IMR-90 (cell line): ENCODE results near the gene FTL. TPM values are rescaled to one million over a fixed set of nuclear protein-coding genes. Genes with fewer than 3 reads are reported as not detected.
A peak's percentile ranks its signal among the peaks of the same experiment; 100 is the strongest.

Experiments used
- ATAC-seq: fragments of 200-7000 bp; cut with Tn5 transposase; 2 replicates; pipeline ENCODE4 v1.9.1; 2020; ENCODE audit warnings: low read depth, mild to moderate bottlenecking, moderate library complexity
- BruUV-seq: library from RNA; stranded (reverse); fragments of 400-500 nt; replicated peaks from 2 replicates; lab custom pipeline; 2021; lab: Mats Ljungman, UMichigan
- CTCF ChIA-PET: fragments of 300-600 bp; formaldehyde crosslinking; extraction: SDS; loops from one replicate; lab custom pipeline; 2021; ENCODE audit warnings: antibody characterized with exemption; lab: Yijun Ruan, JAX
- POLR2A ChIA-PET: fragments of 300-600 bp; sonication (Branson Sonifier 250); formaldehyde crosslinking; loops from one replicate; lab custom pipeline; 2022; ENCODE audit warnings: antibody characterized with exemption; ENCODE audit not compliant: unreplicated experiment; lab: Charles Lee
- DNase-seq: peaks from one replicate; pipeline ENCODE4 v3.0.0; 2013
- H2AFZ ChIP-seq: replicated peaks from 2 replicates; pipeline ENCODE3; 2013; ENCODE audit warnings: low read length, mild to moderate bottlenecking; ENCODE audit not compliant: poor library complexity
- H2AK5ac ChIP-seq: 2 replicates; pipeline ENCODE4 v1.6.1; 2013; ENCODE audit warnings: low read depth, low read length, inconsistent platforms
- H2AK9ac ChIP-seq: replicated peaks from 2 replicates; pipeline ENCODE3; 2013; ENCODE audit warnings: mild to moderate bottlenecking, low read depth, low read length, moderate library complexity; ENCODE audit not compliant: poor library complexity
- H2BK120ac ChIP-seq: 2 replicates; pipeline ENCODE4 v1.6.1; 2013; ENCODE audit warnings: low read depth, low read length, inconsistent platforms
- H2BK15ac ChIP-seq: 3 replicates; pipeline ENCODE4 v1.6.1; 2013; ENCODE audit warnings: low read depth, low read length, inconsistent platforms
- H2BK20ac ChIP-seq: 2 replicates; pipeline ENCODE4 v1.6.1; 2013; ENCODE audit warnings: low read depth, mild to moderate bottlenecking, inconsistent platforms, low read length, moderate library complexity
- H2BK5ac ChIP-seq: 2 replicates; pipeline ENCODE4 v1.6.1; 2013; ENCODE audit warnings: mild to moderate bottlenecking, low read depth, low read length, inconsistent platforms; ENCODE audit not compliant: poor library complexity, severe bottlenecking
- H3K14ac ChIP-seq: replicated peaks from 2 replicates; pipeline ENCODE4 v1.6.1; 2013; ENCODE audit warnings: low read depth, low read length, inconsistent platforms
- H3K18ac ChIP-seq: 2 replicates; pipeline ENCODE4 v1.6.1; 2013; ENCODE audit warnings: low read depth, low read length, control low read depth
- H3K23ac ChIP-seq: 2 replicates; pipeline ENCODE4 v1.6.1; 2013; ENCODE audit warnings: low read depth, low read length, inconsistent platforms
- H3K27ac ChIP-seq: 2 replicates; pipeline ENCODE4 v1.5.1; 2013; ENCODE audit warnings: mild to moderate bottlenecking, control low read depth, low read length; ENCODE audit not compliant: insufficient read depth
- H3K27me3 ChIP-seq: 2 replicates; pipeline ENCODE4 v1.6.1; 2013; ENCODE audit warnings: low read length; ENCODE audit not compliant: control insufficient read depth, insufficient read depth
- H3K36me3 ChIP-seq: 2 replicates; pipeline ENCODE4 v1.6.1; 2013; ENCODE audit warnings: low read length, mixed read lengths; ENCODE audit not compliant: control insufficient read depth, insufficient read depth
- H3K4ac ChIP-seq: 2 replicates; pipeline ENCODE4 v1.6.1; 2013; ENCODE audit warnings: low read depth, low read length, inconsistent platforms
- H3K4me1 ChIP-seq: 2 replicates; pipeline ENCODE4 v1.6.1; 2013; ENCODE audit warnings: low read length, mixed read lengths; ENCODE audit not compliant: control insufficient read depth, insufficient read depth
- H3K4me2 ChIP-seq: 2 replicates; pipeline ENCODE4 v1.6.1; 2013; ENCODE audit warnings: low read depth, mild to moderate bottlenecking, control low read depth, low read length, moderate library complexity
- H3K4me3 ChIP-seq: 2 replicates; pipeline ENCODE4 v1.5.1; 2013; ENCODE audit warnings: low read depth, mild to moderate bottlenecking, control low read depth, low read length, moderate library complexity; ENCODE audit not compliant: insufficient read depth
- H3K56ac ChIP-seq: 2 replicates; pipeline ENCODE4 v1.6.1; 2013; ENCODE audit warnings: low read length, inconsistent platforms; ENCODE audit not compliant: insufficient read depth; ENCODE audit errors: extremely low read depth
- H3K79me1 ChIP-seq, 2 experiments: 2 replicates each; pipeline ENCODE4 v1.6.1; 2013; ENCODE audit warnings: low read length in 2 of 2, inconsistent platforms in 1 of 2, low read depth in 1 of 2
- H3K9ac ChIP-seq: 2 replicates; pipeline ENCODE4 v1.6.1; 2013; ENCODE audit warnings: low read depth, low read length, control low read depth
- H3K9me1 ChIP-seq: 2 replicates; pipeline ENCODE4 v1.6.1; 2013; ENCODE audit warnings: low read length, inconsistent platforms; ENCODE audit not compliant: insufficient read depth
- H3K9me3 ChIP-seq: 2 replicates; pipeline ENCODE4 v1.6.1; 2013; ENCODE audit warnings: low read length; ENCODE audit not compliant: control insufficient read depth, insufficient read depth
- H4K20me1 ChIP-seq: 2 replicates; pipeline ENCODE4 v1.6.1; 2013; ENCODE audit warnings: low read length, inconsistent platforms; ENCODE audit not compliant: insufficient read depth
- H4K5ac ChIP-seq: 2 replicates; pipeline ENCODE4 v1.6.1; 2013; ENCODE audit warnings: mild to moderate bottlenecking, low read depth, low read length, control low read depth
- H4K8ac ChIP-seq, 2 experiments: 2 replicates each; pipeline ENCODE4 v1.6.1; 2013; ENCODE audit warnings: low read depth in 2 of 2, low read length in 2 of 2, control low read depth in 1 of 2, inconsistent platforms in 1 of 2
- H4K91ac ChIP-seq: 2 replicates; pipeline ENCODE4 v1.6.1; 2013; ENCODE audit warnings: low read depth, low read length, inconsistent platforms; ENCODE audit not compliant: insufficient read depth
- CEBPB ChIP-seq: IDR thresholded peaks from 2 replicates; pipeline ENCODE4 v1.6.1; 2012; ENCODE audit warnings: low read depth, low read length, improper control_type of control experiment
- CTCF ChIP-seq: conservative IDR thresholded peaks from 2 replicates; pipeline ENCODE4 v1.5.1; 2012; ENCODE audit warnings: mild to moderate bottlenecking, low read depth, low read length, improper control_type of control experiment
- MAZ ChIP-seq: IDR thresholded peaks from 2 replicates; pipeline ENCODE4 v1.6.1; 2012; ENCODE audit warnings: low read depth, mild to moderate bottlenecking, low read length, improper control_type of control experiment, moderate library complexity, borderline replicate concordance
- POLR2A ChIP-seq: IDR thresholded peaks from 2 replicates; pipeline ENCODE4 v1.6.1; 2012; ENCODE audit warnings: mild to moderate bottlenecking, low read depth, low read length
- RAD21 ChIP-seq: IDR thresholded peaks from 2 replicates; pipeline ENCODE4 v1.6.1; 2012; ENCODE audit warnings: low read length, improper control_type of control experiment
- SMC3 ChIP-seq: fragments of 150-350 bp; IDR thresholded peaks from 2 replicates; pipeline ENCODE4 v1.6.1; 2016; ENCODE audit warnings: low read depth, mild to moderate bottlenecking, antibody characterized with exemption, low read length, moderate library complexity
- WGBS, 2 experiments: methylation state at CpG; one replicate each; pipeline versions ENCODE4 v1.1.5 to v1.1.7; 2013; ENCODE audit warnings: missing lambda C conversion rate in 2 of 2; ENCODE audit not compliant: insufficient read length in 1 of 2; ENCODE audit errors: extremely low coverage in 2 of 2; 5-methylcytosine and 5-hydroxymethylcytosine counted together
- dilution Hi-C: fragments of 300-500 bp; cut with HindIII; formaldehyde crosslinking; loops from one replicate; pipeline ENCODE4 v1.14.3; 2018; ENCODE audit warnings: low sequenced_read_pairs; ENCODE audit not compliant: unreplicated experiment
- in situ Hi-C: fragments of 300-500 bp; cut with MboI; formaldehyde crosslinking; loops from 3 replicates; pipeline ENCODE4 v1.14.3; 2019; ENCODE audit warnings: low sequenced_read_pairs, inconsistent platforms, mixed read lengths
- intact Hi-C: fragments of 100-400 bp; cut with micrococcal nuclease; formaldehyde crosslinking; loops from 2 replicates; pipeline ENCODE4 v1.10.0; 2022
- polyA plus RNA-seq, 3 experiments: library from polyadenylated mRNA; depleted of rRNA; stranded (reverse); fragments of >200 nt; gene quantifications; 2 replicates each; pipeline ENCODE4 v1.2.3, GENCODE V29; 2012; ENCODE audit warnings: low replicate concordance in 1 of 3
- total RNA-seq: library from RNA; depleted of rRNA; stranded (reverse); fragments of >200 nt; gene quantifications from 2 replicates; pipeline ENCODE4 v1.2.3, GENCODE V29; 2012
- TF ChIP-seq, protein P1 (sequence below): fragments of 150-350 bp; IDR thresholded peaks from 2 replicates; pipeline ENCODE4 v1.6.1; 2016; ENCODE audit warnings: low read depth, mild to moderate bottlenecking, low read length, moderate library complexity, borderline replicate concordance

FTL gene
- total and polyA plus RNA-seq, 2 of the 4 experiments (the other 2 are of a cell fraction) = 1,057 to 2,944 TPM

DNA sequence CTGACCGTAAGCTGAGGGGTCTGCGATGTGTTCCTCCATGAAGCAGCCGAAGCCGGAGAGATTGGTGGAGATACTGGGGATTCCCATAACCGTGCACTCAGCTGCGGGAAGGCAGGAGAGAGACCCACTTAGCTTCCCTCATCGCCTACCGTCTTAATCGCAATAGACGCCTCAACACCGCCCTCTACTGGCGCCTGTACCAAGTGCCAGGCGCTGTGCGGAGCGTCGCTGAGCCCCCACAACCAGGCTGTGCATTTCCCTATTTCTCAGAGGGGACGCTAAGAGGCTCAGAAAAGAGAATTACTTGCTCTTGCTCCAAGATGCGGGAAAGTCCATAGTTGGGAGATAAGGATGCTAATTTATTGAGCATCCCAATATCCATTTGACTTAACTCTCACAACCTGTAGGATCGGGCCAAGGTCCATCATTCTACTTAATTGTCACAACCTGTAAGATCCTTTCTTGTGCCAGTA, 5.8 kb downstream of the FTL start:
- intact Hi-C loops = loop anchor here (1.0 to 2.0 kb wide), 2 partner anchors 176 to 183 kb away; no protein-coding TSS in a partner anchor
- POLR2A ChIA-PET = interaction anchor here (0.6 kb wide), 1 partner anchor 354 kb away, joined by 4 read pairs; no protein-coding TSS in a partner anchor
- dilution Hi-C loops = no loop called here
- H3K27me3 ChIP-seq = no peaks in the 10 kb centered on the region
- no peak overlapping the region for H2BK15ac ChIP-seq
- no peak overlapping the region for H3K18ac ChIP-seq
- H3K4me3 ChIP-seq = no peak overlapping the region
- no peak overlapping the region for H2BK20ac ChIP-seq
- no peak overlapping the region for H3K4ac ChIP-seq
- H3K14ac ChIP-seq = no peak overlapping the region
- no peaks in the 10 kb centered on the region for H3K9me3 ChIP-seq
- no peak overlapping the region for H4K91ac ChIP-seq
- H2BK120ac ChIP-seq = no peak overlapping the region
- no peak overlapping the region for H2BK5ac ChIP-seq
- H2AFZ ChIP-seq = peak overlapping the region; percentile 54
- peaks cover 5% of the 10 kb centered on the region for H3K9me1 ChIP-seq
- in situ Hi-C loops = loop anchor here (5.0 kb wide), 1 partner anchor 179 kb away; no protein-coding TSS in a partner anchor
- peak; percentile 67 for ATAC-seq
- no TSS peak for BruUV-seq
- no peak overlapping the region for H2AK9ac ChIP-seq
- H3K9ac ChIP-seq = no peak overlapping the region
- peak; percentile 77 for DNase-seq
- H3K23ac ChIP-seq = no peak overlapping the region
- H3K79me1 ChIP-seq = peaks cover 0 to 33% of the 10 kb centered on the region in 2 experiments; a peak in 3 of 4 replicates
- H3K56ac ChIP-seq = no peak overlapping the region
- no peak overlapping the region for H4K5ac ChIP-seq
- no peak overlapping the region for H3K4me2 ChIP-seq
- no peak overlapping the region for H3K27ac ChIP-seq
- 0 out of 2 replicates have a peak overlapping the region, but pooled peaks have one; percentile 44 for H2AK5ac ChIP-seq
- peaks cover 41% of the 10 kb centered on the region for H3K36me3 ChIP-seq
- TF ChIP-seq SMC3 (peak; percentile 74), RAD21 (peak; percentile 86), MAZ (peak; percentile 64; the same call in 1 of the 2 replicates), CTCF (peak; percentile 92), CEBPB (no peak), POLR2A (peak; percentile 41; the same call in 1 of the 2 replicates)
- TF ChIP-seq, protein P1, sequence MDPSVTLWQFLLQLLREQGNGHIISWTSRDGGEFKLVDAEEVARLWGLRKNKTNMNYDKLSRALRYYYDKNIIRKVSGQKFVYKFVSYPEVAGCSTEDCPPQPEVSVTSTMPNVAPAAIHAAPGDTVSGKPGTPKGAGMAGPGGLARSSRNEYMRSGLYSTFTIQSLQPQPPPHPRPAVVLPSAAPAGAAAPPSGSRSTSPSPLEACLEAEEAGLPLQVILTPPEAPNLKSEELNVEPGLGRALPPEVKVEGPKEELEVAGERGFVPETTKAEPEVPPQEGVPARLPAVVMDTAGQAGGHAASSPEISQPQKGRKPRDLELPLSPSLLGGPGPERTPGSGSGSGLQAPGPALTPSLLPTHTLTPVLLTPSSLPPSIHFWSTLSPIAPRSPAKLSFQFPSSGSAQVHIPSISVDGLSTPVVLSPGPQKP = no peak
- H3K4me1 ChIP-seq = no peaks in the 10 kb centered on the region; the same call in 1 of the 2 replicates
- 0% methylated on average over 1 of the region's 19 CpGs; no CpG with 5 or more reads in 1 of the 2 experiments for WGBS, 2 experiments
- CTCF ChIA-PET = interaction anchor here (0.6 to 1.2 kb wide), 12 partner anchors 9 to 326 kb away, joined by 3 to 8 read pairs (median 4); no protein-coding TSS in a partner anchor
- peaks cover 37% of the 10 kb centered on the region for H4K20me1 ChIP-seq
- H4K8ac ChIP-seq = no peak overlapping the region
